Measurements from ENCODE around the gene HMGA1.

DNA sequence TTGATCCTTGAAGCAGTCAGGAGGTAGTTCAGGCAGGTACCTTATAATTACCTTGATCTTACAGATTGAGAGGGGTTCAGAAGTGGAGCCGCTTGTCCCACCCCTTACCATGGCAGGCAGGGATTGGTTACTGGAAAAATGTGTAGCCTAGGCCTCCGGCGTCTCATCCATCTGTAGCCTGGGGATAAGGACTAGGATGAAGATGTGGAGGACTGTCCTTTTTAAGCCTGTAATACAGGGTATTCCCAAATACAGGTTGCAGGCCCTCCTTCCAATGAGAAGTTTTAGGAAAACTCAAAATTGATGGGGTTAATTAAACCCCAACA is 2.8 kb downstream of the HMGA1 start:
- TF ChIP-seq, protein P1, sequence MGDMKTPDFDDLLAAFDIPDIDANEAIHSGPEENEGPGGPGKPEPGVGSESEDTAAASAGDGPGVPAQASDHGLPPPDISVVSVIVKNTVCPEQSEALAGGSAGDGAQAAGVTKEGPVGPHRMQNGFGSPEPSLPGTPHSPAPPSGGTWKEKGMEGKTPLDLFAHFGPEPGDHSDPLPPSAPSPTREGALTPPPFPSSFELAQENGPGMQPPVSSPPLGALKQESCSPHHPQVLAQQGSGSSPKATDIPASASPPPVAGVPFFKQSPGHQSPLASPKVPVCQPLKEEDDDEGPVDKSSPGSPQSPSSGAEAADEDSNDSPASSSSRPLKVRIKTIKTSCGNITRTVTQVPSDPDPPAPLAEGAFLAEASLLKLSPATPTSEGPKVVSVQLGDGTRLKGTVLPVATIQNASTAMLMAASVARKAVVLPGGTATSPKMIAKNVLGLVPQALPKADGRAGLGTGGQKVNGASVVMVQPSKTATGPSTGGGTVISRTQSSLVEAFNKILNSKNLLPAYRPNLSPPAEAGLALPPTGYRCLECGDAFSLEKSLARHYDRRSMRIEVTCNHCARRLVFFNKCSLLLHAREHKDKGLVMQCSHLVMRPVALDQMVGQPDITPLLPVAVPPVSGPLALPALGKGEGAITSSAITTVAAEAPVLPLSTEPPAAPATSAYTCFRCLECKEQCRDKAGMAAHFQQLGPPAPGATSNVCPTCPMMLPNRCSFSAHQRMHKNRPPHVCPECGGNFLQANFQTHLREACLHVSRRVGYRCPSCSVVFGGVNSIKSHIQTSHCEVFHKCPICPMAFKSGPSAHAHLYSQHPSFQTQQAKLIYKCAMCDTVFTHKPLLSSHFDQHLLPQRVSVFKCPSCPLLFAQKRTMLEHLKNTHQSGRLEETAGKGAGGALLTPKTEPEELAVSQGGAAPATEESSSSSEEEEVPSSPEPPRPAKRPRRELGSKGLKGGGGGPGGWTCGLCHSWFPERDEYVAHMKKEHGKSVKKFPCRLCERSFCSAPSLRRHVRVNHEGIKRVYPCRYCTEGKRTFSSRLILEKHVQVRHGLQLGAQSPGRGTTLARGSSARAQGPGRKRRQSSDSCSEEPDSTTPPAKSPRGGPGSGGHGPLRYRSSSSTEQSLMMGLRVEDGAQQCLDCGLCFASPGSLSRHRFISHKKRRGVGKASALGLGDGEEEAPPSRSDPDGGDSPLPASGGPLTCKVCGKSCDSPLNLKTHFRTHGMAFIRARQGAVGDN (CRISPR knock-in tag; IDR thresholded peaks at IDR 0.05) = no peak
- TF ChIP-seq SRSF9 (IDR thresholded peaks at IDR 0.05; ENCODE audit: borderline replicate concordance, insufficient read depth, low read depth, low read length, poor library complexity, severe bottlenecking) = no peak
- no peak for TF ChIP-seq KLF16 (CRISPR knock-in tag; IDR thresholded peaks at IDR 0.05)
- TF ChIP-seq, protein P2, sequence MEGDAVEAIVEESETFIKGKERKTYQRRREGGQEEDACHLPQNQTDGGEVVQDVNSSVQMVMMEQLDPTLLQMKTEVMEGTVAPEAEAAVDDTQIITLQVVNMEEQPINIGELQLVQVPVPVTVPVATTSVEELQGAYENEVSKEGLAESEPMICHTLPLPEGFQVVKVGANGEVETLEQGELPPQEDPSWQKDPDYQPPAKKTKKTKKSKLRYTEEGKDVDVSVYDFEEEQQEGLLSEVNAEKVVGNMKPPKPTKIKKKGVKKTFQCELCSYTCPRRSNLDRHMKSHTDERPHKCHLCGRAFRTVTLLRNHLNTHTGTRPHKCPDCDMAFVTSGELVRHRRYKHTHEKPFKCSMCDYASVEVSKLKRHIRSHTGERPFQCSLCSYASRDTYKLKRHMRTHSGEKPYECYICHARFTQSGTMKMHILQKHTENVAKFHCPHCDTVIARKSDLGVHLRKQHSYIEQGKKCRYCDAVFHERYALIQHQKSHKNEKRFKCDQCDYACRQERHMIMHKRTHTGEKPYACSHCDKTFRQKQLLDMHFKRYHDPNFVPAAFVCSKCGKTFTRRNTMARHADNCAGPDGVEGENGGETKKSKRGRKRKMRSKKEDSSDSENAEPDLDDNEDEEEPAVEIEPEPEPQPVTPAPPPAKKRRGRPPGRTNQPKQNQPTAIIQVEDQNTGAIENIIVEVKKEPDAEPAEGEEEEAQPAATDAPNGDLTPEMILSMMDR (CRISPR knock-in tag; IDR thresholded peaks at IDR 0.05) = no peak
- TF ChIP-seq FOXK2 (IDR thresholded peaks at IDR 0.05) = no peak
- TF ChIP-seq, protein P3, sequence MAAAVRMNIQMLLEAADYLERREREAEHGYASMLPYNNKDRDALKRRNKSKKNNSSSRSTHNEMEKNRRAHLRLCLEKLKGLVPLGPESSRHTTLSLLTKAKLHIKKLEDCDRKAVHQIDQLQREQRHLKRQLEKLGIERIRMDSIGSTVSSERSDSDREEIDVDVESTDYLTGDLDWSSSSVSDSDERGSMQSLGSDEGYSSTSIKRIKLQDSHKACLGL (CRISPR knock-in tag; IDR thresholded peaks at IDR 0.05) = no peak
- TF ChIP-seq ZFP36L1 (CRISPR knock-in tag; IDR thresholded peaks at IDR 0.05) = no peak
- no peak for TF ChIP-seq NR2C2 (CRISPR knock-in tag; IDR thresholded peaks at IDR 0.05; ENCODE audit: borderline replicate concordance)
- TF ChIP-seq SMC3 (IDR thresholded peaks at IDR 0.05; ENCODE audit: low read length) = no peak
- TF ChIP-seq GABPB1 (CRISPR knock-in tag; IDR thresholded peaks at IDR 0.05) = no peak
- no peak for TF ChIP-seq ZFAT (CRISPR knock-in tag; conservative IDR thresholded peaks at IDR 0.05)

Measured in HepG2 (cell line).